H9 (cell line): ENCODE results near the gene CRACR2A. TPM values are rescaled to one million over a fixed set of nuclear protein-coding genes. Genes with fewer than 3 reads are reported as not detected.
A peak's percentile ranks its signal among the peaks of the same experiment; 100 is the strongest.

Experiments
- DNase-seq: peaks from one replicate; pipeline ENCODE4 v3.0.0-alpha.2; 2017
- H2AFZ ChIP-seq: one replicate; pipeline ENCODE4 v1.6.1; 2013; ENCODE audit warnings: mild to moderate bottlenecking, low read length, control low read depth, moderate library complexity
- H2AK5ac ChIP-seq: 2 replicates; pipeline ENCODE4 v1.6.1; 2013; ENCODE audit warnings: low read length, control low read depth, mixed read lengths; ENCODE audit not compliant: insufficient read length
- H2BK120ac ChIP-seq: one replicate; pipeline ENCODE4 v1.6.1; 2013; ENCODE audit warnings: low read depth, mild to moderate bottlenecking, low read length, control low read depth, inconsistent platforms; ENCODE audit not compliant: poor library complexity, severe bottlenecking
- H2BK12ac ChIP-seq: 2 replicates; pipeline ENCODE4 v1.6.1; 2013; ENCODE audit warnings: low read length, control low read depth, mixed read lengths, low read depth; ENCODE audit not compliant: insufficient read length
- H2BK15ac ChIP-seq: 2 replicates; pipeline ENCODE4 v1.6.1; 2013; ENCODE audit warnings: low read depth, low read length, control low read depth
- H2BK20ac ChIP-seq: one replicate; pipeline ENCODE4 v1.6.1; 2013; ENCODE audit warnings: low read depth, mild to moderate bottlenecking, low read length, control low read depth, inconsistent platforms; ENCODE audit not compliant: poor library complexity, severe bottlenecking
- H2BK5ac ChIP-seq: 2 replicates; pipeline ENCODE4 v1.6.1; 2013; ENCODE audit warnings: low read length, control low read depth, mixed read lengths; ENCODE audit not compliant: insufficient read length
- H3K14ac ChIP-seq: 2 replicates; pipeline ENCODE4 v1.6.1; 2013; ENCODE audit warnings: low read length, control low read depth; ENCODE audit not compliant: insufficient read depth
- H3K18ac ChIP-seq: 2 replicates; pipeline ENCODE4 v1.6.1; 2013; ENCODE audit warnings: low read depth, mild to moderate bottlenecking, mixed read lengths, low read length, control low read depth; ENCODE audit not compliant: insufficient read length
- H3K23ac ChIP-seq: 2 replicates; pipeline ENCODE4 v1.6.1; 2013; ENCODE audit warnings: low read length, control low read depth, mixed read lengths, low read depth; ENCODE audit not compliant: insufficient read length
- H3K23me2 ChIP-seq: 2 replicates; pipeline ENCODE4 v1.6.1; 2013; ENCODE audit warnings: low read depth, mild to moderate bottlenecking, mixed read lengths, low read length, control low read depth; ENCODE audit not compliant: insufficient read length, poor library complexity, severe bottlenecking
- H3K27ac ChIP-seq: 2 replicates; pipeline ENCODE4 v1.5.1; 2013; ENCODE audit warnings: low read length, control low read depth, mixed read lengths, low read depth; ENCODE audit not compliant: insufficient read length
- H3K27me3 ChIP-seq: 2 replicates; pipeline ENCODE4 v1.6.1; 2013; ENCODE audit warnings: low read length, control low read depth, inconsistent platforms; ENCODE audit not compliant: insufficient read depth
- H3K4ac ChIP-seq: 2 replicates; pipeline ENCODE4 v1.6.1; 2013; ENCODE audit warnings: low read depth, mild to moderate bottlenecking, control low read depth, inconsistent platforms, low read length, moderate library complexity
- H3K4me1 ChIP-seq: 2 replicates; pipeline ENCODE4 v1.6.1; 2013; ENCODE audit warnings: low read length, control low read depth, inconsistent platforms; ENCODE audit not compliant: insufficient read depth
- H3K4me2 ChIP-seq: 2 replicates; pipeline ENCODE4 v1.6.1; 2013; ENCODE audit warnings: low read length, control low read depth, mixed read lengths; ENCODE audit not compliant: insufficient read length, insufficient read depth
- H3K56ac ChIP-seq: 2 replicates; pipeline ENCODE4 v1.6.1; 2013; ENCODE audit warnings: low read depth, mild to moderate bottlenecking, mixed read lengths, low read length, control low read depth; ENCODE audit not compliant: insufficient read length
- H3K79me1 ChIP-seq: 2 replicates; pipeline ENCODE4 v1.6.1; 2013; ENCODE audit warnings: low read depth, mild to moderate bottlenecking, moderate library complexity, low read length, control low read depth, inconsistent platforms; ENCODE audit not compliant: insufficient read depth, poor library complexity, severe bottlenecking
- H3K79me2 ChIP-seq: 2 replicates; pipeline ENCODE4 v1.6.1; 2013; ENCODE audit warnings: low read length, control low read depth, inconsistent platforms; ENCODE audit not compliant: insufficient read depth
- H3K9ac ChIP-seq: 2 replicates; pipeline ENCODE4 v1.6.1; 2013; ENCODE audit warnings: low read length, control low read depth, mixed read lengths; ENCODE audit not compliant: insufficient read length; ENCODE audit errors: extremely low read depth
- H3K9me3 ChIP-seq: one replicate; pipeline ENCODE4 v1.6.1; 2013; ENCODE audit warnings: low read depth, low read length, inconsistent platforms; ENCODE audit not compliant: control insufficient read depth
- H3T11ph ChIP-seq: one replicate; pipeline ENCODE4 v1.6.1; 2013; ENCODE audit warnings: mild to moderate bottlenecking, low read length, control low read depth, inconsistent platforms
- H4K20me1 ChIP-seq: one replicate; pipeline ENCODE4 v1.6.1; 2013; ENCODE audit not compliant: control insufficient read depth, insufficient read length, insufficient read depth
- H4K5ac ChIP-seq: 2 replicates; pipeline ENCODE4 v1.6.1; 2013; ENCODE audit warnings: low read depth, mild to moderate bottlenecking, mixed read lengths, low read length, control low read depth; ENCODE audit not compliant: insufficient read length
- H4K8ac ChIP-seq: replicated peaks from 2 replicates; pipeline ENCODE4 v1.6.1; 2013; ENCODE audit warnings: low read length, control low read depth, mixed read lengths, low read depth; ENCODE audit not compliant: insufficient read length
- H4K91ac ChIP-seq: 2 replicates; pipeline ENCODE4 v1.6.1; 2013; ENCODE audit warnings: low read depth, mild to moderate bottlenecking, moderate library complexity, mixed read lengths, low read length, control low read depth; ENCODE audit not compliant: insufficient read length
- H3K27ac Mint-ChIP-seq, 3 experiments: 2 replicates in 2 of 3; 3 replicates in 1 of 3; pipeline ENCODE4 v1.8.0; 2020 to 2021; ENCODE audit warnings: mixed read lengths in 3 of 3, mild to moderate bottlenecking in 1 of 3, moderate library complexity in 1 of 3
- H3K27me3 Mint-ChIP-seq: 2 replicates; pipeline ENCODE4 v1.8.0; 2021; ENCODE audit warnings: low read depth, mild to moderate bottlenecking, moderate library complexity, mixed read lengths
- H3K36me3 Mint-ChIP-seq, 3 experiments: 2 replicates in 2 of 3; 3 replicates in 1 of 3; pipeline ENCODE4 v1.8.0; 2020 to 2021; ENCODE audit warnings: low read depth in 3 of 3, mixed read lengths in 3 of 3; ENCODE audit not compliant: insufficient read depth in 1 of 3
- H3K4me1 Mint-ChIP-seq, 2 experiments: 2 replicates each; pipeline ENCODE4 v1.8.0; 2020; ENCODE audit warnings: mixed read lengths in 2 of 2
- H3K4me3 Mint-ChIP-seq, 2 experiments: 2 replicates in 1 of 2; 3 replicates in 1 of 2; pipeline ENCODE4 v1.8.0; 2020 to 2021; ENCODE audit warnings: mild to moderate bottlenecking in 2 of 2, mixed read lengths in 2 of 2, moderate library complexity in 1 of 2
- H3K9me3 Mint-ChIP-seq, 2 experiments: 2 replicates in 1 of 2; 3 replicates in 1 of 2; pipeline ENCODE4 v1.8.0; 2020; ENCODE audit warnings: mild to moderate bottlenecking in 2 of 2, mixed read lengths in 2 of 2, moderate library complexity in 1 of 2
- WGBS: extraction: QIAGEN DNeasy Blood & Tissue Kit; methylation state at CpG from one replicate; pipeline ENCODE4 v1.1.7; 2013; ENCODE audit warnings: missing lambda C conversion rate, low lambda C conversion rate, mixed read lengths; ENCODE audit not compliant: insufficient read length; ENCODE audit errors: extremely low coverage; 5-methylcytosine and 5-hydroxymethylcytosine counted together
- total RNA-seq: library from RNA; stranded (reverse); gene quantifications from 2 replicates; pipeline ENCODE4 v1.2.1, GENCODE V29; 2021
- TF ChIP-seq, protein P1 (sequence below): fragments of 200-600 bp; sonication (generic); conservative IDR thresholded peaks from 3 replicates; pipeline ENCODE4 v1.8.0; 2021; ENCODE audit warnings: antibody characterized with exemption, mild to moderate bottlenecking

Gene CRACR2A
- total RNA-seq, 1 experiment from 2014 or later, result 2.0 TPM

DNA sequence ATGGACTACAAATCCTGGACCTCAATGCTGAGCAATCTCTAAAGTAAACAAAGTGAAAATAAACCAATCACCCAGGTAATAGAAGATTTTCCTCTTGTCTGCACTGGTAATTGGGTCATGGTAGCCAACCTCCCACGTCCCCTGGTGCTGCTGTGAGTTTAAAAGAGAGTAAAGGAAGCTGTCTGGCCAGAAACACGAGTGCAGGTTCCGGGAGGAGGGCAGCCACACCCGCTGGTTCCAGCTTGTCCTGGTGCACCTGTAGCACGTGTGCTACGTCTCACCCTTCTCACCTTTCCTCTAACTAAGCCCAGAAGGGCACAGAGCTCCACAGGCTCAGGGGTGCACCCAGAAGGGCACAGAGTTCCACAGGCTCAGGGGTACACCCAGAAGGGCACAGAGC, 5.4 kb downstream of the CRACR2A start:
- no peak overlapping the region for H3T11ph ChIP-seq
- H3K4me1 ChIP-seq, result no peaks in the 10 kb centered on the region
- no peaks in the 10 kb centered on the region for H3K23me2 ChIP-seq
- Mint-ChIP-seq H3K9me3 (peaks cover 3% of the 10 kb centered on the region in 2 experiments; a peak in 2 of 5 replicates), H3K4me3 (no peak overlapping the region), H3K4me1 (peaks cover 0 to 6% of the 10 kb centered on the region in 2 experiments; a peak in 2 of 4 replicates), H3K27ac (no peak overlapping the region), H3K27me3 (peaks cover 28% of the 10 kb centered on the region), H3K36me3 (peaks cover 0 to 3% (median 0%) of the 10 kb centered on the region in 3 experiments; a peak in 3 of 7 replicates)
- H3K56ac ChIP-seq, result no peak overlapping the region
- no peak overlapping the region for H2BK20ac ChIP-seq
- no peak overlapping the region for H2BK15ac ChIP-seq
- H3K4ac ChIP-seq, result no peak overlapping the region
- no peak overlapping the region for H3K27ac ChIP-seq
- no peak overlapping the region for H3K4me2 ChIP-seq
- H2BK5ac ChIP-seq, result no peak overlapping the region
- no CpG with 5 or more reads among the region's 6 CpGs for WGBS
- H3K79me2 ChIP-seq, result no peaks in the 10 kb centered on the region
- H4K5ac ChIP-seq, result no peak overlapping the region
- DNase-seq, result peak; percentile 8
- H3K23ac ChIP-seq, result no peak overlapping the region
- H3K9ac ChIP-seq, result no peak overlapping the region
- H2BK12ac ChIP-seq, result no peak overlapping the region
- TF ChIP-seq, protein P1, sequence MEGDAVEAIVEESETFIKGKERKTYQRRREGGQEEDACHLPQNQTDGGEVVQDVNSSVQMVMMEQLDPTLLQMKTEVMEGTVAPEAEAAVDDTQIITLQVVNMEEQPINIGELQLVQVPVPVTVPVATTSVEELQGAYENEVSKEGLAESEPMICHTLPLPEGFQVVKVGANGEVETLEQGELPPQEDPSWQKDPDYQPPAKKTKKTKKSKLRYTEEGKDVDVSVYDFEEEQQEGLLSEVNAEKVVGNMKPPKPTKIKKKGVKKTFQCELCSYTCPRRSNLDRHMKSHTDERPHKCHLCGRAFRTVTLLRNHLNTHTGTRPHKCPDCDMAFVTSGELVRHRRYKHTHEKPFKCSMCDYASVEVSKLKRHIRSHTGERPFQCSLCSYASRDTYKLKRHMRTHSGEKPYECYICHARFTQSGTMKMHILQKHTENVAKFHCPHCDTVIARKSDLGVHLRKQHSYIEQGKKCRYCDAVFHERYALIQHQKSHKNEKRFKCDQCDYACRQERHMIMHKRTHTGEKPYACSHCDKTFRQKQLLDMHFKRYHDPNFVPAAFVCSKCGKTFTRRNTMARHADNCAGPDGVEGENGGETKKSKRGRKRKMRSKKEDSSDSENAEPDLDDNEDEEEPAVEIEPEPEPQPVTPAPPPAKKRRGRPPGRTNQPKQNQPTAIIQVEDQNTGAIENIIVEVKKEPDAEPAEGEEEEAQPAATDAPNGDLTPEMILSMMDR, result no peak
- H2BK120ac ChIP-seq, result no peak overlapping the region
- no peak overlapping the region for H3K14ac ChIP-seq
- H2AFZ ChIP-seq, result no peak overlapping the region
- H2AK5ac ChIP-seq, result no peak overlapping the region
- H4K91ac ChIP-seq, result no peak overlapping the region
- H4K20me1 ChIP-seq, result no peaks in the 10 kb centered on the region
- no peak overlapping the region for H3K18ac ChIP-seq
- no peak overlapping the region for H4K8ac ChIP-seq
- H3K27me3 ChIP-seq, result no peaks in the 10 kb centered on the region; the same call in 1 of the 2 replicates
- no peaks in the 10 kb centered on the region for H3K79me1 ChIP-seq
- H3K9me3 ChIP-seq, result no peaks in the 10 kb centered on the region
